ENCODE results near the gene DYRK1B.

Gene DYRK1B

GRCh38 chr19:39829702-39830275, 4.2 kb downstream of the DYRK1B start:
- no peak overlapping the region for H3K4me3 ChIP-seq (ENCODE audit: low read length)
- no peak for DNase-seq (ENCODE audit: low read depth)
- TF ChIP-seq CTCF (IDR thresholded peaks at IDR 0.05; ENCODE audit: insufficient read depth, low read depth, low read length, missing control alignments): no peak

- TF ChIP-seq CTCF (IDR thresholded peaks at IDR 0.05; ENCODE audit: insufficient read depth, low read depth, low read length, missing control alignments): no peak
- H3K4me3 ChIP-seq (ENCODE audit: low read length): no peak overlapping the region
- no peak for DNase-seq (ENCODE audit: low read depth)
Measured at GRCh38 chr19:39828654-39829032, 5.3 kb downstream of the DYRK1B start.

GRCh38 chr19:39828015-39828653, 5.8 kb downstream of the DYRK1B start:
- TF ChIP-seq CTCF (IDR thresholded peaks at IDR 0.05; ENCODE audit: insufficient read depth, low read depth, low read length, missing control alignments): no peak
- no peak for DNase-seq (ENCODE audit: low read depth)
- no peak overlapping the region for H3K4me3 ChIP-seq (ENCODE audit: low read length)

- H3K4me3 ChIP-seq (ENCODE audit: low read length): no peak overlapping the region
- no peak for DNase-seq (ENCODE audit: low read depth)
- TF ChIP-seq CTCF (IDR thresholded peaks at IDR 0.05; ENCODE audit: insufficient read depth, low read depth, low read length, missing control alignments): no peak
Measured at GRCh38 chr19:39827216-39827615, 6.7 kb downstream of the DYRK1B start.

GRCh38 chr19:39826311-39826945, 7.5 kb downstream of the DYRK1B start:
- no peak for DNase-seq (ENCODE audit: low read depth)
- no peak overlapping the region for H3K4me3 ChIP-seq (ENCODE audit: low read length)
- TF ChIP-seq CTCF (IDR thresholded peaks at IDR 0.05; ENCODE audit: insufficient read depth, low read depth, low read length, missing control alignments): no peak

- H3K4me3 ChIP-seq (ENCODE audit: low read length): no peak overlapping the region
- DNase-seq (ENCODE audit: low read depth): no peak
- no peak for TF ChIP-seq CTCF (IDR thresholded peaks at IDR 0.05; ENCODE audit: insufficient read depth, low read depth, low read length, missing control alignments)
Measured at GRCh38 chr19:39825531-39826076, 8.4 kb downstream of the DYRK1B start.
